GM19397 (cell line): ENCODE results near the gene FAM81A.
"Not testable (repeated sequence)": the region's sequence is repeated elsewhere in the genome, so short reads cannot be mapped to it uniquely, and the experiment has no call there.

Experiments used
- ATAC-seq: cut with Tn5 transposase; IDR thresholded peaks from one replicate; pipeline ENCODE4 v1.9.1; 2021; ENCODE audit warnings: mild to moderate bottlenecking, moderate library complexity; ENCODE audit not compliant: unreplicated experiment

Gene FAM81A

DNA sequence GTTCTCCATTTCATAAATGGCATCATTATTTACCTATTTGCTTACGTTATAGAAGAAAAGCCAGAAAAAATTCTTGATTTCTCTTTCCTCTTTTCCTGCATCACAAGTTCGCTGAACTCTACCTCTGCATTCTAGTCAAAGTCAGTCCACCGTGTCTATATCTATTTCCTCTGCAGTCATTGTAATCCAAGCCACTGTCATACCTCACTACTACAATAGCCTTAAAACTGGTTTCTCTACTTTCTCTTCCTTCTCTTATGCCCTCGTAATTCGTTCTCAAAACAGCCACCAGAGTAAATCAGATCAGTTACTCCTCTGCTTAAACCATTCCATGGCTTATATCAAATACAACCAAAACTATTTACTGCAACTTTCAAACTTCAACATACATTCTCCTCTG lies 13.4 kb upstream of the FAM81A start:
- ATAC-seq, result no peak

DNA sequence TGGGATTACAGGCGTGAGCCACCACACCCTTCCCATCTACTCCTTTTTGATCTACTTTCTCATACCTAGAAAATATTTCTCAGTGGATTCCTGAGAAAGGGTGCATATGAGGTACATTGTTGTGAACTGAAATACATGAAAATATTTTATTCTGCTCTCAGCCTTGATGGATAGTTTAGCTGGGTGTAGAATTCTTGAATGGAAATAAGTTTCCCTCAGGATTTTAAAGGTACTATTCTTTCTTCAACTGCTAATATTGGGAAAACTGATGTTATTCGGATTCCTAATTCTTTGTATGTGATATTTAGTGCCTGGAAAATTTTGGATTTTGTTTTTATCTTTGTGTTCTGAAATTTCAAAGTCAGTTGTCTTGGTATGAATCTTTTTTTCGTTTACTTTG lies 9.1 kb upstream of the FAM81A start:
- ATAC-seq, result not testable (repeated sequence)

DNA sequence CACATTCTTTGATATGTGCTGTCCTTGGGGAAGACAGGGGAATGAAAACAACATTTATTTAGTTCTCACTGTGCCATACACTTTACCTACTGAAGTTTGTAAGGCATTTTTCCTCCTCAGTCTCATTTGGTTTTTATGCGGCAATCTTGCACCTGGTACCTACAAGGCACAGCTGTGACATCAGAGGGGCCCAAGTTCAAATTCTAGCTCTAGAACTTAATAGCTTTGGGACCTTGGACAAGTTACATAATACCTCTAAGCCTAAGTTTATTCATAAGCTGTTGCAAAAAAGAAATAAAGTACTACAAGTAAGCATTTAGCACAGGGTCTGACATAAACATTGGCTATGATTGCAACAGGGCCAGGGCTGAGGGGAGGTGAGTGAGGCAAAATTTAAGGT lies 5.6 kb upstream of the FAM81A start:
- no peak for ATAC-seq

DNA sequence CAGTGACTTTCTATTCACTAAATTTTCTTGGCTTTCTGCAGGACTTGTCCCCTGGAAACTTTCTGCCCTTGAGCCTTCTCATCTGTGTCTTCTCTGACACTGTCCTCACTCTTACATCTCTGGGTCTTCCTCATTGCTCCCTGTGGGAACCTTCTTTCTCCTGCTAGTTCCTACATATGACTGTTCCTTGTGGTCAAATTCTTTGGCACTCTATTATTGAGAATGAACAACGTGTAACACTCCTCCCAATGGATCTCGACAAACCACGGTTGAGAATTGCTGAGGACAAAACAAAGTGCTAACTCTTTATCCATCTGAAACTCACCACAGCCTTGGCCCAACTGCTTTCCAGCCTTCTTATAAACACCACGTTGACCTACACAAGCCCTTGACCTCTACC lies 3.5 kb upstream of the FAM81A start:
- ATAC-seq, result no peak

DNA sequence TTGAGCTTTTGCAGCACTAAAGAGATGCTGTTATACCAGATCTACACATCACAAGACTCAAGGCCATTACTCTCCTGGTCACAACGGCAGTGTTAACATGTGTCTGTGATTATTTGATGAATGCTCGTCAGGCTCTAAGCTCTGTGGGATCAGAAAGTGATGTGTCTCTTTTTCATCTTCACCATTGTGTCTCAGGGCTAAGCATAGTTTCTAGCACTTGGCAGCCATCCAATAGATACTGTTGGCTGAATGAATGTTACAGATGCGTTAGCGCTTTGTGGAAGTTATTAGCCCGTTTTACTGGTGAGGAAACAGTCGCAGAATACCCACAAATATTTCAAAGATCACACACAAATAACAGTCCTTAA lies 1.2 kb upstream of the FAM81A start:
- no peak for ATAC-seq

DNA sequence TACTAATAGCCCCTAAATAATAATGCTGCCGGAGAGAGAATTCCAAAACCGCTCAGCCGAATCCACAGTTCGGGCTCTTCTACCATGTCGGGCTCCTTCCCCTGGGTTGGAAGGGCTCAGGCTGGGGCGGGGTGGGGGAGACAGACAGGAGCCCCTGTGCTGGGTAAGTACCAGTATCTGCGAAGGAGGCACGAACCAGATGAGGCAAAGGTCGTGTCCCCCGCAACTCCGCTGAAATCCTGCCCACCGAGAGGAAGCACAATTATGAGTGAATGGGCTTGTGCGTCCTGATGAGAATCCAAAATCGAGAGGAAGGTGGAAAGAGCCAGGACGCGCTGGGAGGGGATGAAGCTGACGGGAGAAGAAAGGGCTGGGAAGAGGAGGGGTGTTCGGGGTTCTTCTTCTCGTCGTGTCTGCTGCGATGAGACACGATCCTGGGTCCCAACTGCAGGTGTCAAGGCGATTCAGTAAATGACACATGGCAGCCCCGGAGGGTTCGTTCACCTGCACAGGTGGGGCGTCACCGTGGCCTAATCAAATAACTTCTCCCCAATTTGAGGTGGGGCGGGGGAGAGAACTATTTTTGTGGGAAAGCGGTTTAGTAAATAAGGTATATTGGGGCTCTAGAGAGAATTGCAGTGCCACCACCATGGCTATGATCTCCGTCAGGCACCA lies 707 bp upstream of the FAM81A start:
- ATAC-seq, result no peak

DNA sequence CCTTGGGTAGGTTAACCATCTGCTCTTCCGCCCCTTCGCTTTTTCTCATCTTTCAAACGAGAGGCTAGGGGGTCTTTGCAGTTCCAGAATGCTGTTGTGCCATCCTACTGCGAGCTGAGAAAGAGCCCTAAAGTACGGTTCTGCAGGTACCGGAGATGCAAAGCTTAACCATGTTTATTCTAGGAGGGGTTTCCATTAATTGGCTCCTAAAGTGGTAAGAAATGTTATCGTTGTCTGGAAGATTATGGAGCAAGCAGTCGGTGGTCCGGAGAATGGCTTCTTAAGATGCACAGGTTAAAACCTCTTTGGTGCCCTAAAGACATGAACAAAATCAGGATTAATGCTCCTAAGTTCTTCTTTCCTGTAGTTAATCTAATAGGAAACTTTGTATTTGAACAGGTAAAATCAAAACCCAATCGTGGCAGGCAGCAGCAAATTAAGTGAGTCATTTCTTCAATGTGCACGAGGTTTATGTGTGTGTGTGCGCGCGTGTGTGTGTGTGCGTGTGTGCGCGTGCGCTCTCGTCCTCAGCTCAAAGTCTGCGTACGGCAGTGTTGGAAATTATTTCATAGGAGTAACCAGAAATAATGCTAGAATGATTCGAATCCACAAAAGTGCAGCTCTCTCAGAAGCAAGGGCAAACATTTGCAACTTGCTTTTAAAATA lies 772 bp downstream of the FAM81A start:
- ATAC-seq, result no peak

DNA sequence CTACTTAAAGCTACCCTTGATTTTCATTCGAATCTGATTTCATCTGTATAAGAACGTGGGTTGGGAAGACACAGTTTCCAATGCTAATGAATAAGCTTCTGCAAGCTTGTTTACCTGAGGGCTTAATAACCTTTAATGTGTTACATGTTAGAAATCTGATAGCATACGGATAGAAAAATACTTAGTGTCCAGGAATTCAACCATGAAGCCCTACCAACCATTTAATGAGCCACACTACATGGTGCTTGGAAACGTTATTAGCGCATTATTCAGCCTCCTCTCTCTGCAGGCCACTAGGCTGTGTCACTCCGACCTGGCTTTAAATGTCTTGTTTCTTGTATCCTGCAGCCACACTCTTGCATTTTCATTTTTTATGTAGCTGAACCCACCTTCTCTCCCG lies 1.6 kb downstream of the FAM81A start:
- ATAC-seq, result no peak

DNA sequence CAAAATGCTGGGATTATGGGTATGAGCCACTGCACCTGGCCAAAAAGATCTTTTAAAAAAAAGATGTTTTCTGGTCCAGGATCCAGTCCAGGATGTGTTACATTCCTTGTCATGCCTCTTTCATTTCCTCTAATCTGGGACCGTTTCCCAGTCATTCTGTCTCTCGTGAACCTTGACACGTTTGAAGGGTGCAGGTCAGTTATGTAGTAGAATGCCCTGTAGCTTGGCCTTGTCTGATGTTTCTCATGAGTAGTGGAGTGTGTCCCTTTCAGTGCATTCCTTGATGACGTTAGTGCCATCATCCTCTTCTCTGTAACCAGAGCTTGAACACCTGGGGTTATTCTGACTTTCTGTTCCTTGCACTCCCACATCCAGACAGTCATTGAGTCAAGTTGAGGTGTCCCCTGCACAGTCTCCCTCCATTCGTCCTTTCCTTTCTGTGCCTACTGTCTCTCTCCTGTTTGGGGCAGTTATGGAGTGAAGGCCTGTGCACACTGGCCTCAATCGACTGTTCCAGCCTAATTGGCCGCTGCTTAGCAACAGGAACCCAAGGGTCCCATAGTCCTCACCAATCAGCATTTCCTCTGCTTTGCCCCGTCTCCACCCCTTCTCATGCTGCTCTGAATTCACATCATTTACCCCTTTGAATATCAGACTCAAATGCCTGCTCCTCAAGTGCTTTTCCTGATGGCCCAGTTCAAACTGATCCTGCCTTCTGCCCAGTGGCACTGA lies 5.5 kb downstream of the FAM81A start:
- ATAC-seq, result no peak

DNA sequence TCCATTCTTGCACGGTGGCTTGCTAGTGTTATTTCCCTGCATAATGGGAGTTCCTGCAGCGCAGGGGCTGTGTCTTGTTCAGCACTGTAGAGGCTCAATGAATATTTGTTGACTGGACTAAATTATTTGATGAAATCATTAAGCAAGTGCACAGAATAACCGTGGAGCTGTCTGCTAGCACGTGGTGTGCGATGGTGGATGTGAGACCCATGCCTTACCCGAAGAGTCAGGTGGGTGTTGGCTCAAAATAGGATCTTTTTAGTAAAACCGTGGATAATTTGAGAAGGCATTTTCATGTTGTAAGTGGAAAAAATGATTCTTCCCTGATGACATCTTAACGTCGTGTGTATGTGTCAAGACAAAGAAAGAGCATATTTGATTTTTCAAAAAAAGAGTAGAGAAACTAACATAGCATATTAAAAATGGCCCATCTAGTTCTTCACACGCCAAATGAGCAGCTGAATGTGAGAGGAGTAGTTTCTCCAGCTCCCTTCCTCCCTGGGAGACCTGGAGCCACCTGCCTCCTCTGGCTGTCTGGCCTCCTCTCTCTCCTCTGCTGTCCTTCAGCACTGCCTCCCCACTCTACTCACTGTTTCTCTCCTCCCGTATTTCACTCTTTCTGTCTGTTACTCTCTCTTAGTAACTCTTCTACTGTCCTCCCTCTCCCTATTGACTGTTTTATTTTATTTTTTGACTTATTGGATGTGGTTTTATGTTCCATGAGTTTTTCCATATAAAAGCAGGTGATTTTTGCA lies 6.3 kb downstream of the FAM81A start:
- no peak for ATAC-seq

DNA sequence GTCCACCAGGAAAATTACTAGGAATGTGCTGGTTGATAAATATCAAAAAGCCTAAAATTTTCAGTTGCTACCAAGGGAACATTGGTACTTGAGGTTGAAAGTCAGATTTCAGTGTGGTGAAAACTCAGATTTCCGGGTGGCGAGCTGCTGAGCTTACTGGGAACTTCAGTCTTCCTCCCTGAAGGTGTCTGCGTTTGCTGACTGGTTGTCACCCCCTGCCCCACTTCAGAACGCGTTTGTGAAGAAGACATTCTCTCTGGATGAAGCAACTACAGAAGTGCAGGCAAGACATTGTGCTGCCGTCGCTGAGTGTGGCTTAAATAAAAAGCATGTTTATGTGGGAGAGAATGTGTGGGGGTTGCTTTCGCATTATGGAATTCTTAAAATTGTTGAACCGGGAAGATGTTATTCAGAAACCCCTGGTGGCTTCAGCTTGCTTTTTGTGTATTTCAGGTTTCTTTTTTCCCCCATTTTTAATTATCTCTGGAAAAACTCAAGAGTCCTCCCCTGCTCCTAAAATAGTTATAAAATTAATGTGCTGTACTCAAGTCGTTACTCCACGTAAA lies 7.1 kb downstream of the FAM81A start:
- no peak for ATAC-seq

DNA sequence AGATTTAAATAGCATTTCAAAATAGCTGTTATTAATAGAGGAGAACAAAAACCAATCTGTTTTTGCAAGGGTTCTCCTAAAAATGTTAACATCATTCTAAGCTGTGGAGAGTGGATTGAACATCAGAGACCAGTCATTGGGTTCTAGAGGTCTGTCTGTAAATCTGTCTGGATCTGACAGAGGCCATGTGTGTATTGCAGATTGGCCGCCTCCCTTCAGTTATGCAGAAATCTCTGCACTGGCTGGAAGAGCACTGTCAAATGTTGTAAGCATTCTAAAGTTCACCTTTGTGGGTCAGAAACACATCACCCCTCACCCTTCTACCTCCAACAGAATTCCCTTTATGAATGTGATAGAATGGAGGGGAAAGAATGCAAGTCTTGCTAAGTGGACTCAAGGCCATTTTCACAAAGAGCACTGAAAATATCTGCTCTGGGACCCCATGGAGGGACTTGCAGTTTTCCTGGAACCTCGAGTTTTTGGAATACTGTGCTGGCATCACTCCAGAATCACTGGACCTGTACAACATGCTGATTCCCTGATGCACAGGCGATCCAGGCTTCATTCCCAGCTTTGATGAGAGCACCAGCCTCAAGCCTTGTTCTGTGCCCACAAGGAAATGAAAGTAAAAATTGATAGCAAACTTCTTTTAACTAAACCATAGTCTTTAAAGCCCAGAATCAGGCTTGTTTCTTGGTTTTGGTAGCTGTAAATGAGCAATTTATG lies 8.4 kb downstream of the FAM81A start:
- ATAC-seq, result no peak

DNA sequence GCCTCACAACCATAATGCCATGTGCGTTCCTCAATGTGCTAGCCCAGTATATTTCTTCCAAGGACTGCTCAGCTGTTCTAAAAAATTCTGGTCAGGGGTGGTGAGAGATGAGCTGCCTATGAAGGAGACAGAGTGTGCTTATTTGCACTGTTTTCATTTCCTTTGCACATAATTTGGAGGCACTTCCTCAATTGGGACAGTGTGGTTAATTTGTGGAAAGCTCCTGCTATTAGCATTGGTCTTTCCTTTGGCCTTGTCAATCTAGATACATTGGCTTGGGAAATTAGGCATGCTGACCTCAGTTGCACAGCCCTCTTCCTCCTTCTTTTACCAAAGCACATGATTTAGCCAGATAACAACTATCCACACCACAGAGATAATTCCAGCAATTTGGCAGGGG lies 9.4 kb downstream of the FAM81A start:
- no peak for ATAC-seq

DNA sequence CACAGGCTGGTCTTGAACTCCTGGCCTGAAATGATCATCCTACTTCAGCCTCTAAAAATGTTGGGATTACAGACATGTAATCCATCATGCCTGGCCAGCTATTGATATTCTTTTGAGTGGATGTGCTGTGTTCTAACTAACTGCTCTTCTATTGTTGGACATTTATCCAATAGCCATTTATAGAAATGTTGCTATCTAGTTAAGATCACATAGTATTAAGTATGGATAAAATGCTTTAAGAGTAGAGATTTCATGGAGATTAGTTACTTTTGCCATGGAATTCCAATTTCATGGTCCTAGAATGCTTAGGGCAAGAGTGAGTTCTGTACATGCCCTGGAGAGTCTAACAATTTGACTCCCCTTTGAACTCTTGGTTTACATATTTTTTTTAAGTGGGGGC lies 10.9 kb downstream of the FAM81A start:
- no peak for ATAC-seq

DNA sequence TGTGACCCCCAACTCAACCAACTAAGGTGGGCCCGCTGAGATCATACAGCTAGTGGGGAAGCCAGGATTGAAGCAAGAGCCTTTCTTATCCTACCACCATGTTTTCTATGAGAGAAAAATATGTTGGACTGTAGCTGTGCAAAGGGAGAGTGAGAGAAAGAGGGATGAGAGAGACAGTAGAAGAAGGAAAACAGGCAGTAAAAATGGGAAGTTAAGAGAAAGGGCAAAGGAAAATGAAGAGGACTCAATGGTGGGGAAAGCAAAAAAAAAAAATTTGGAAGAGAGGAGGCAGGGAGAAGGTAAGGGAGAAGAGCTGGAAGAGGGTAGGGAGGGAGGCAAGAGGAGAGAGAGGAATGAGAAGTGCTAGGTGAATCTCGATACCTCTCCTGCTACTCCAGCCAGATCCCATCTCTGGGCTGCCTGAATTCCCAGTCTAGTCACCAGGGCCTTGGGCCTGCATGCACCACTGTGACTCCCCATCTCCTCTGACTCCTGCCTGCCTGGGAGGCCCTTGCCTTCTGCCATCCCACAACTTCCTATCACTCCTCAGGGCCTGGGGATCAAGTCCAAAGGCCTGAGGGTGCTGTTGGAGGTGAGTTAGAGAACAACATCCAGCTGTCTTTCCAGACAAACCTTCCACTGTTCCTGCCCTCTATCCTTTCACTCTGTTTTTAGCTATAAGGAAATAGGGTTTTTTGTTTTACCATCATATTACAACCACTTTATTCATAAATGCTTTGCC lies 15.7 kb downstream of the FAM81A start:
- no peak for ATAC-seq

DNA sequence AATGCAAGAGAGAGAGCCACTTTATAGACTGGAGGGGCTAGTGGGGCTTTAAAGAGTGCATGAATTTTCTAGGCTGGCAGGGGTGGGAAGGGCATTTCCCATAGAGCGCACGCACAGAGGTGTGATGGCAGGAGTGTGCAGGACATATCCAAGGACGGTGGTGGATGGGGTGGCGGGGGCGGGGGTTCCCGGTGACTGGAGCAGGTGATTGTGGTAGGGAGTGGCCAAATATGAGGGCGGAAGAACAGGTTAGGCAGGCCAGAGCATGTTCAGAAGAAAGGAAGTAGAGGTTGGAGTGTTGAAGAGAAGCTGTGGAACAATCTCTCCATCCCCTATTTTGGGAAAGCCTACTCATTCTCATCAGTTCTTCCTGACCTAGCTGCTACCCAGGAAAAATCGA lies 18.1 kb downstream of the FAM81A start:
- ATAC-seq, result no peak

DNA sequence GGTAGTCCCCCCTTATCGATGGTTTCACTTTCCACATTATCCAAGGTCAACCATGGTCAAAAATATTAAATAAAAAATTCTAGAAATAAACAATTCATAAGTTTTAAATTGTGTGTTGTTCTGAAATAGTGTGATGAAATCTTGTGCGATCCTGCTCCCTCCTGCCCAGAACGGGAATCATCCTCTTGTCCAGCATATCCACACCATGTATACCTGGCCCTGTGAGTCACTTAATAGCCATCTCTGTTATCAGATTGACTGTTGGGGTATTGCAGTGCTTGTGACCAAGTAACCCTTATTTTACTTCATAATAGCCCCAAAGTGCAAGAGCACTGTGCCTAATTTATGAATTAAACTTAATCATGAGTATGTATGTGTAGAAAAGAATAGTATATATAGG lies 19.1 kb downstream of the FAM81A start:
- ATAC-seq, result no peak

DNA sequence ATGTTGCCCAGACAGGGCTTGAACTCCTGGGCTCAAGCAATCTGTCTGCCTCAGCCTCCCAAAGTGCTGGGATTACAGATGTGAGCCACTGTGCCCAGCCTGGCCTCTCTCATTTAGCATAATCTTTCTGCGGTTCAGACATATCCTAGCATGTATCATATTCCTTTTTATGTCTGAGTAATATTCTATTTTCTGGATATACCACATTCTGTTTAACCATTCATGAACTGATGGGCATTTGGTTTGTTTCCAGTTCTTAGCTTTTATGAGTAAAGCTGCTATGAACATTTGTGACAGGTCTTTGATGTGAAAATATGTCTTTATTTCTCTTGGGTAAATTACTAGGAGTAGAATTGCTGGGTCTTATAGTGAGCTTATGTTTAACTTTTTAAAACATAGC lies 23.5 kb downstream of the FAM81A start:
- no peak for ATAC-seq

DNA sequence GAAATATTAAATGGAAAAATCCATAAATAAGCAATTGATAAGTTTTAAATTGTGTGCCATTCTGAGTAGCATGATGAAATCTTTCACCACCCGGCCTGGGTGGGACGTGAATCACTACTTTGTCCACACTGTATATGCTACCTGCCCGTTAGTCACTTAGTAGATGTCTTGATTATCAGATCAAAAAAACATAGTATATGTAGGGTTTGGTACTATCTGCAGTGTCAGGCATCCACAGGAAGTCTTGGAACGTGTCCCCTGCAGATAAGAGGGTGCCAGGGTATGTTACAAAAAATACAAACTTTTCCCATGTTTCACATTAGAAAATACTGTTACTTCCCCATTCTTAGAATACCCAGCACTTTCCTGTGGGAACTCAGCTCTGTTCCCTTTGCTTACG lies 35.2 kb downstream of the FAM81A start:
- no peak for ATAC-seq

DNA sequence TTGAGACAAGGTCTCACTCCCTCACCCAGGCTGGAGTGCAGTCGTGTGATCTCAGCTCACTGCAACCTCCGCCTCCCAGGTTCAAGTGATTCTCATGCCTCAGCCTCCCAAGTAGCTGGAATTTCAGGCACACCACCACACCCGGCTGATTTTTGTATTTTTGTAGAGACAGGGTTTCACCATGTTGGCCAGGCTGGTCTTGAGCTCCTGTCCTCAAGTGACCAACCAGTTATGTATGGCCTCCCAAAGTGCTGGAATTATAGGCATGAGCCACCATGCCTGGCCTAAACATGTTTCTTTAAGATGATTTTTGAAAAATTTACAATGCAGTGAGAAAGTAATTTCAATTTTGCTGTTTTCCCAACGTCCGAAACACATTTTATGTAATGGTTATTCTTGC lies 37.2 kb downstream of the FAM81A start:
- not testable (repeated sequence) for ATAC-seq
